GM10847 (cell line): ENCODE data around the gene PRRT4.

Experiments used
- POLR2A ChIP-seq: IDR thresholded peaks from 2 replicates; pipeline ENCODE4 v1.6.1; 2011; ENCODE audit not compliant: insufficient read length; ENCODE audit errors: extremely low read depth

Gene PRRT4

GRCh38 chr7:128387216-128388144 lies 26.0 kb upstream of the PRRT4 start:
- TF ChIP-seq POLR2A, result no peak

DNA sequence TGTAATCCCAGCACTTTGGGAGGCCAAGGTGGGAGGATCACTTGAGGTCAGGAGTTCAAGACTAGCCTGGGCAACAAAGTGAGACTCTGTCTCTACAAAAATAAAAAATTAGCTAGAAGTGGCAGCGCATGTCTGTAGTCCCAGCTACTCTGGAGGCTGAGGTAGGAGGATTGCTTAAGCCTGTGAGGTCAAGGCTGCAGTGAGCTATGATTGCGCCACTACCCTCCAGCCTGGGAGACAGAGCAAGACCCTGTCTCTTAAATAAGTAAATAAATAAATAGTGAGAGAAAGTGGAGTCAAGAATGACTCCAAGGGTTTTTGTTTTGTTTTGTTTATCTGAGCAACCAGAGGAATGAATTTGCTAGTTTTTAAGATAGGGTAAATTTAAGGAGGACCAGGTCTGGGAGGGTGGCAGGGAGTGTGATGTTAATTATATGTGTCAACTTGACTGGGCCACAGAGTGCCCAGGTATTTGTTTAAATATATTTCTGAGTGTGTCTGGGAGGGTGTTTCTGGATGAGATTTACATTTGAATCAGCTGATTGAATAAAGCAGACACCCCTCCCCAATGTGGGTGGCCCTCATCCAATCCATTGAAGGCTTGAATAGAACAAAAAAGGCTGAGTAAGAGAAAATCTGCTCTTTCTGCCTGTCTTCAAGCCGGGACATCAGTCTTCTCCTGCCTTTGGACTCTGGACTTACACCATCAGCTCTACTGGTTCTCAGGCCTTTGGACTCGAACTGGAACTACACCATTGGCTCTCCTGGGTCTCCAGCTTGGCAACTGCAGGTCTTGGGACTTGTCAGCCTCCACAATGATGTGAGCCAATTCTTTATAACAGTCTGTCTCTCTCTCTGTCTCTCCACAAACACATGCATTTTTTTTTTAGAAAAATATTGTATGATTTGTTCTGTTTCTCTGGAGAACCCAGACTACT lies 24.8 kb upstream of the PRRT4 start:
- TF ChIP-seq POLR2A, result no peak

DNA sequence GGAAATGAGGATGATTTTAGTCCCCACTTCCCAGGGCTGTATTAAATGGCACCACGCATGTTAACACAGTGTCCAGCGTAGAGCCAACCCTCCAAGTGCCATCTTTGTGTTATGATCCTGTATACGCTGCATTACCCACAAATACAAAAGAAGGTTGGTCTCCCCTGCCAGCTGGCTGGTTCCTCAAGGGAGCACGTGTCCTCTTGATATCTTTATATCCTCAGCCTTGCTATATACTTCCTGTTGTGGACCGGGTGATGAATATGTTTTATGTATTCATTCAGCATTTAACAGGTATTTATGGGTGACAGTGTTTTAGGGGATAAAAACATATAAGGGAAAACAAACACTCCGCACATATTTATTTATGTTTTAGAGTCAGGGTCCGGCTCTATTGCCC lies 23.2 kb upstream of the PRRT4 start:
- no peak for TF ChIP-seq POLR2A

DNA sequence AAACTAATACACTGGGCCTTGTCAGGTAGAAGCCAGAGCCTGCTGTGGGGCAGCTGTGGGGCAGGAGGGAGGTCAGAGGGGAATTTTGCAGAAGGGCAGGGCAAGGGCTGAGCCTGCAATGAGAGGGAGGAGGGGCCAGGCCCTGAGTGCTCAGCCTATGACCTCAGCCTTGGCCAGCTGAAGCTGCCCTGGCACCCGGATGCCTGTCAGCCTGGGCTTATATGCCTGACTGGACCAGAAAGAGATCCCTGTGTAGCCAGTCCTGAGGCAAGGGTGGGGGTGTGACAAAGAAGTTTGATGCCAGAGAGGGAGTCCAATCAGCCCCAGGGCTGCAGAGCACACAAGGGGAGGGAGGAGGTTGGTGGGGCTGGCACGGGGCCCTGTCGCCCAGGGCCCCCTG lies 22.3 kb upstream of the PRRT4 start:
- no peak for TF ChIP-seq POLR2A

DNA sequence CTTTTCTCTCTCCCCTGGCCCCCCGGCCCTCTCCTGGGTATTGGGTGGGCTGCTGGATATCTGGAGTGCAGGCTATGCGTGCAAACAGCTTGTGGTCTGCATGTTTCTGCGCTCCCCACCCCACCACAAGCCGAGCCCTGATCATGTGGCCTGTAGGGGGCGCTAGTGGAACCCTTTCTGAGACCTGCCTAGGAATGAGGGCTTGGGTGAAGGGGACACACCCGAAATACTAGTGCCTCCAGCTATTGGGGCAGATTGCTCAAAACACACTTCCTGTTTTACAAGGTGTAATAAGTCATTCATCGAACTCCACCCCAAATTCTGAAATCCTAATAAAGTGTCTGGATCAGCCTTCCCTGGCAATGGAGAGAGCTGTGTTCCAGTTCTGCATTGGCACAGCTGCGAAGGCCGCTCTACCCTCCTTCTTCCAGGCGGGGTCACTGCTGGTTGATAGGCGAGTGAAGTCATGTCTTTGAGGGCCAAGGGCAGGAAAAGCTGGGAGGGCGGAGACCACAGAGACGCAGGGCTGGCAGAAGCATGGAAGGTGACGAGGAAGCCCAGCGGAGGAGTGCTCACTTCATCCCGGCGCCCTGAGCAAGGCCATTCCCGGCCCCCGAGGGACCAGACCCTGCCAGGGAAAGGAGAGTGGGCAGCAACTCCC lies 19.8 kb upstream of the PRRT4 start:
- no peak for TF ChIP-seq POLR2A

DNA sequence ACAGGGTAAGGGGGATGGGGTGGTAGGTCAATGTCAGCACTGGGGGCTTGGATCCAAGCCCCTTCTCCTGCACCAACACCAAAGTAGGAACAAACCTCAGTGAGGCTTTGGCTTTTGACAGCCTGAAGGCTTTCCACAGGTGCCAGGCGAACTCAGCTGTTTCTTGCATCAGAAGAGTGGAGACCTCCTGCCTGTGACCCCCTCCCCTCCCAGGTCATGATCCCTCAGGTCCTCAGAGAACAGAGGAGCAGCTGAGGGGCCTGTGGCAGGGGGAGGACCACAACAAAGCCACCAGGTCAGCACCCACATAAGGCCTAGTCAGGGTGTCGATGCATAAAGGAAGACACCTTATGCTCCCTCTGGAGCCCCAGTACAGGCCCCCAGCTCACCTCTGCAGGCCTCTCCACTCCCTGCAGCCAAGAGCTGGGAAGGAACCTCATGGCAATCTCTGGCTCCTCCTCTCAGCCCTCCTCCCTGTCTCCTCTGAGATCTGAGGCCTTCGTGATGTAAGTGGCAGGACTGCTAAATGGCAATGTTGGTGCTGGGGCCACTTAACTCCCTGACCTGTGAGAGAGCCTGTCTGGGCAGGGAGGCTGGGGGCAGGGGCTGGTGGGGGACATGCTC lies 19.1 kb upstream of the PRRT4 start:
- no peak for TF ChIP-seq POLR2A

GRCh38 chr7:128379900-128380479 lies 18.5 kb upstream of the PRRT4 start:
- TF ChIP-seq POLR2A, result no peak

DNA sequence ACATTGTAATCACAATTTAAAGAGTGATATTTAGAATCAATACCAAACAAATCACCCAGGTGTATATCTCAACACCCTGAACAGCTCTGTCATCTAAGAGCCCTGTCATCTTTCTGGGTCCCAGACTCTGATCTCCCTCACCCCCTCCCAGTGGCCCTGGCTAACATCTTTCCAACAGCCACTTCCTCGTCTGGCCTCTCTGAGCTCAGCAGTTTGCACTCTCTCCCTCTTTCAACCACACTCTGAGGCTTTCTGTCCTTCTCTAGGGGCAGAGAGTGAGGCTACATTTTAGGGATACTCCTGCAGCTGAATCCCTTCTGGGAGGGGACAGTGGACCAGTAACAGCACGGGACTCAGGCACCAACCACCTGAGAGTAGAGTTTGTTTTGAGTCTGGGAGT lies 17.1 kb upstream of the PRRT4 start:
- no peak for TF ChIP-seq POLR2A

DNA sequence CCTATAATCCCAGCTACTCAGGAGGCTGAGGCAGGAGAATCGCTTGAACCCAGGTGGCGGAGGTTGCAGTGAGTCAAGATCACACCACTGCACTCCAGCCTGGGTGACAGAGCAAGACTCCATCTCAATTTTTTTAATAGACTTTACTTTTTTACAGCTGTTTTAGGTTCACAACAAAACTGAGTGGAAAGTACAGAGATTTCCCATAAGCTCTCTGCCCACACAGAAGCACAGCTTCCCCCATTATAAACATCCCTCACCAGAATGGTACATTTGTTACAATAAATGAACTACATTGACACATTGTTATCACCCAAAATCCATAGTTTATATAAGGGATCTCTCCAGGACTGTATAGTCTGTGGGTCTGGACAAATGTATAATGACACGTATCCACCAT lies 14.6 kb upstream of the PRRT4 start:
- no peak for TF ChIP-seq POLR2A

DNA sequence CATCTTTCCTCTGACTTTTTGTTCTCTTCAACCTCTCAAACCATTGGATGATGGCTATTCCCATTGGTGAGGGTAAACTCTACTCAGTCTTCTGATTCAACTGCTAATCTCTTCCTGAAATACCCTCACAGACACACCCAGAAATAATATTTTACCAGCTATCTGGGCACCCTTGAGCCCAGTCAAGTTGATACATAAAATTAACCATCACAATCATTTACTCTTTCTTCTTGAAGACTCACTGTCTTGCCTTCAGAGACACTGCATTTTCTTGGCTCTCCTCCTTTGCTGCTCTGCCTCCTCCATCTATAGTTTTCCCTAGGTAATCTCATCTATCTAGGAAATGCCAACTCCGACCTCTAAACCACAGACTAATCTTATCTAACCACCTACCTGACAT lies 12.6 kb upstream of the PRRT4 start:
- TF ChIP-seq POLR2A, result no peak

GRCh38 chr7:128373606-128374005 lies 12.1 kb upstream of the PRRT4 start:
- TF ChIP-seq POLR2A, result no peak

GRCh38 chr7:128370491-128370890 lies 9.0 kb upstream of the PRRT4 start:
- no peak for TF ChIP-seq POLR2A

DNA sequence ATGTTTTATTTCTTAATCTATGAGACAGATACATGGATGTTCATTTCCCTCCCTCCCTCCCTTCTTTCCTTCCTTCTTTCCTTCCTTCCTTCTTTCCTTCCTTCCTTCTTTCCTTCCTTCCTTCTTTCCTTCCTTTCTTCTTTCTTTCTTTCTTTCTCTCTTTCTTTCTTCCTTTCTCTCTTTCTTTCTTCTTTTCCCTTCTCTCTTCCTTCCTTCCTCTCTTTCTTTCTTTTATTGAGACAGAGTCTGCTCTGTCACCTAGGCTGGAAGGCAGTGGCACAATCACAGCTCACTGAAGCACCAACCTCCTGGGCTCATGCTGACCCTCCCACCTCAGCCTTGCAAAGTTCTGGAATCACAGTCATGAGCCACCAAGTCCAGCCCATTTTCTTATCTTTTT lies 5.5 kb upstream of the PRRT4 start:
- TF ChIP-seq POLR2A, result no peak

DNA sequence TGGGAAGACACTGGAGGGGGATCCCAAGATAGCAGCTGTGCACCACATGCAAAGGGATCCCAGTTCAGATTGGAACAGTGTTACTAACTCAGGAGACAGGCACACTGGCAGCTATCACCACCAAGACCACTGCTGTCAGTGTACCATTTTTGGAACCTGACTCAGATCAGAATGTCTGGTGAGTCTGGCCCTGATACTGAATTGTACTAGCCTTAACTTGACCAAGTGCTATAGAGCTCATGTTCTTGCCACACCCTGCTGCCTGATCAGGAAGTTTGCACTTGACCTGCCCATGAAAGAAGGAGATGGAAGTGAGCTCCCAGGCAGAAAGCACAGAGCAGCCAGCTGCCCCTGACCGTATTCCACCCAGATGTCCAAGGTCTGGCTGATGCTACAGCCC lies 4.8 kb upstream of the PRRT4 start:
- TF ChIP-seq POLR2A, result no peak

GRCh38 chr7:128365432-128365831 lies 3.9 kb upstream of the PRRT4 start:
- TF ChIP-seq POLR2A, result no peak
